HepG2 (cell line): ENCODE measurements around the gene WDR41. TPM values are rescaled to one million over a fixed set of nuclear protein-coding genes. Genes with fewer than 3 reads are reported as not detected.
A peak's percentile ranks its signal among the peaks of the same experiment; 100 is the strongest.

Experiments used
- ATAC-seq: fragments of 200-7000 bp; cut with Tn5 transposase; 3 replicates; pipeline ENCODE4 v1.9.1; 2020; ENCODE audit warnings: mild to moderate bottlenecking, moderate library complexity
- BruUV-seq: library from RNA; stranded (reverse); fragments of 400-500 nt; replicated peaks from 2 replicates; lab custom pipeline; 2021; lab: Mats Ljungman, UMichigan
- CTCF ChIA-PET: fragments of 300-600 bp; formaldehyde crosslinking; extraction: SDS; loops from one replicate; lab custom pipeline; 2021; ENCODE audit warnings: low total read pairs, inconsistent platforms, low intra/inter-chr PET ratio; lab: Yijun Ruan, JAX
- POLR2A ChIA-PET: fragments of 350-600 bp; sonication (Branson Sonifier 250); formaldehyde crosslinking; loops from one replicate; lab custom pipeline; 2020; ENCODE audit warnings: antibody characterized with exemption, inconsistent platforms; lab: Yijun Ruan, JAX
- DNase-seq: peaks from one replicate; pipeline ENCODE4 v3.0.0-alpha.2; 2015; ENCODE audit warnings: low spot score
- FAIRE-seq: peaks from 3 replicates; lab custom pipeline; 2011; peaks lifted over from hg19 to GRCh38; lab: Jason Lieb, UNC
- H2AFZ ChIP-seq: one replicate; pipeline ENCODE4 v1.6.1; 2011; ENCODE audit warnings: low read length, inconsistent platforms
- H3K27ac ChIP-seq: fragments of 300-600 bp; 3 replicates; pipeline ENCODE4 v1.8.0; 2011; ENCODE audit warnings: mixed run types, mild to moderate bottlenecking, mixed read lengths, low read length, inconsistent platforms; ENCODE audit not compliant: insufficient read depth; ENCODE audit errors: extremely low read length
- H3K27me3 ChIP-seq, 2 experiments: fragments of 200-600 bp in 1 of 2; 2 replicates in 1 of 2; 3 replicates in 1 of 2; pipeline versions ENCODE4 v1.6.0 to v1.8.0; 2011; ENCODE audit warnings: low read length in 2 of 2, mild to moderate bottlenecking in 2 of 2, moderate library complexity in 2 of 2, inconsistent platforms in 1 of 2; ENCODE audit not compliant: insufficient read depth in 2 of 2, control insufficient read depth in 1 of 2
- H3K36me3 ChIP-seq, 2 experiments: fragments of 200-600 bp in 1 of 2; replicated peaks in 1 of 2; 2 replicates in 1 of 2; 3 replicates in 1 of 2; pipeline versions ENCODE4 v1.5.1 to v1.8.0; 2011; ENCODE audit warnings: low read length in 2 of 2, inconsistent platforms in 1 of 2; ENCODE audit not compliant: insufficient read depth in 2 of 2, control insufficient read depth in 1 of 2
- H3K4me1 ChIP-seq: 2 replicates; pipeline ENCODE4 v1.5.1; 2012; ENCODE audit warnings: low read length, inconsistent platforms; ENCODE audit not compliant: insufficient read depth
- H3K4me2 ChIP-seq: 2 replicates; pipeline ENCODE4 v1.6.0; 2011; ENCODE audit warnings: low read depth, low read length, inconsistent platforms
- H3K4me3 ChIP-seq, 3 experiments: fragments of 200-600 bp in 1 of 3; sonication (generic), shearing (Covaris generic) in 1 of 3; replicated peaks in 1 of 3; 2 replicates each; pipeline ENCODE4 v1.5.1; 2011 to 2016; ENCODE audit warnings: low read length in 3 of 3, inconsistent platforms in 2 of 3, low read depth in 2 of 3, mild to moderate bottlenecking in 2 of 3, control low read depth in 1 of 3, mixed read lengths in 1 of 3; ENCODE audit not compliant: insufficient read depth in 1 of 3
- H3K79me2 ChIP-seq: one replicate; pipeline ENCODE4 v1.6.1; 2011; ENCODE audit warnings: low read length, inconsistent platforms; ENCODE audit not compliant: insufficient read depth
- H3K9ac ChIP-seq: 2 replicates; pipeline ENCODE4 v1.6.0; 2011; ENCODE audit warnings: mild to moderate bottlenecking, low read depth, low read length, inconsistent platforms; ENCODE audit not compliant: insufficient read depth
- H3K9me3 ChIP-seq: 2 replicates; pipeline ENCODE4 v1.5.1; 2012; ENCODE audit warnings: mild to moderate bottlenecking, low read length
- H4K20me1 ChIP-seq: 2 replicates; pipeline ENCODE4 v1.6.0; 2011; ENCODE audit warnings: inconsistent platforms, mild to moderate bottlenecking, low read length, moderate library complexity; ENCODE audit not compliant: insufficient read depth
- CTCF ChIP-seq: sonication (generic); formaldehyde crosslinking; IDR thresholded peaks from 2 replicates; pipeline ENCODE4 v1.5.0; 2020; ENCODE audit warnings: mild to moderate bottlenecking, missing genetic modification reagents, moderate library complexity
- DMTF1 ChIP-seq: sonication (generic); formaldehyde crosslinking; IDR thresholded peaks from 2 replicates; pipeline ENCODE4 v1.4.0; 2020; ENCODE audit warnings: mild to moderate bottlenecking, missing genetic modification reagents
- MED8 ChIP-seq: sonication (generic); formaldehyde crosslinking; IDR thresholded peaks from 2 replicates; pipeline ENCODE4 v1.8.1; 2023; ENCODE audit warnings: mild to moderate bottlenecking, missing genetic modification reagents; ENCODE audit not compliant: insufficient replicate concordance
- PHF8 ChIP-seq: sonication (generic); formaldehyde crosslinking; IDR thresholded peaks from 2 replicates; pipeline ENCODE4 v1.5.0; 2020; ENCODE audit warnings: missing genetic modification reagents
- RARA ChIP-seq: IDR thresholded peaks from 2 replicates; pipeline ENCODE4 v1.6.1; 2016; ENCODE audit warnings: missing genetic modification reagents, missing compliant biosample characterization
- SMAD9 ChIP-seq: sonication (generic); formaldehyde crosslinking; IDR thresholded peaks from 2 replicates; pipeline ENCODE4 v1.5.1; 2020; ENCODE audit warnings: mild to moderate bottlenecking, missing genetic modification reagents
- SMC3 ChIP-seq: IDR thresholded peaks from 2 replicates; pipeline ENCODE4 v1.6.1; 2011; ENCODE audit warnings: low read length, improper control_type of control experiment
- STAG1 ChIP-seq: sonication (generic); formaldehyde crosslinking; IDR thresholded peaks from 2 replicates; pipeline ENCODE4 v1.4.0; 2020; ENCODE audit warnings: missing genetic modification reagents
- ZBTB7A ChIP-seq: sonication (generic); formaldehyde crosslinking; IDR thresholded peaks from 2 replicates; pipeline ENCODE4 v1.8.0; 2022; ENCODE audit warnings: mild to moderate bottlenecking, missing genetic modification reagents
- ZNF331 ChIP-seq: sonication (generic); formaldehyde crosslinking; IDR thresholded peaks from 2 replicates; pipeline ENCODE4 v1.4.0; 2020; ENCODE audit warnings: missing genetic modification reagents
- ZNF382 ChIP-seq: sonication (generic); formaldehyde crosslinking; IDR thresholded peaks from 2 replicates; pipeline ENCODE4 v1.5.0; 2020; ENCODE audit warnings: missing genetic modification reagents, mild to moderate bottlenecking, borderline replicate concordance
- ZNF550 ChIP-seq: sonication (generic); formaldehyde crosslinking; IDR thresholded peaks from 2 replicates; pipeline ENCODE4 v1.4.0; 2020; ENCODE audit warnings: mild to moderate bottlenecking, missing genetic modification reagents, borderline replicate concordance
- ZNF776 ChIP-seq: sonication (generic); formaldehyde crosslinking; IDR thresholded peaks from 2 replicates; pipeline ENCODE4 v1.4.0; 2020; ENCODE audit warnings: mild to moderate bottlenecking, missing genetic modification reagents
- ZNF800 ChIP-seq: sonication (generic); formaldehyde crosslinking; IDR thresholded peaks from 2 replicates; pipeline ENCODE4 v1.4.0; 2020; ENCODE audit warnings: missing genetic modification reagents
- WGBS: methylation state at CpG from one replicate; pipeline ENCODE4 v1.1.6; 2017; ENCODE audit warnings: low lambda C conversion rate; 5-methylcytosine and 5-hydroxymethylcytosine counted together
- in situ Hi-C: cut with HindIII; loops from 2 replicates; pipeline ENCODE4 v1.10.0; 2017; ENCODE audit warnings: low pct_unique_long_range_greater_than_20kb; ENCODE audit not compliant: extremely low pct_ligation_motif_present
- intact Hi-C: fragments of 100-400 bp; cut with micrococcal nuclease; formaldehyde crosslinking; loops from one replicate; pipeline ENCODE4 v1.10.0; 2022; ENCODE audit not compliant: unreplicated experiment
- polyA plus RNA-seq, 8 experiments: library from polyadenylated mRNA; depleted of rRNA in 3 of 8; stranded (reverse) in 7 of 8; unstranded in 1 of 8; fragments of >200 nt; fragmentation: Illumina TruSeq in 4 of 8; extraction: Trizol in 4 of 8; gene quantifications; 2 replicates each; pipeline versions ENCODE4 v1.2.1 to v1.2.3, GENCODE V29; 2011 to 2016; ENCODE audit warnings: low read depth in 4 of 8, missing spikeins in 1 of 8, mixed read lengths in 1 of 8; ENCODE audit not compliant: insufficient read depth in 1 of 8
- total RNA-seq, 5 experiments: library from RNA; depleted of rRNA; stranded (reverse); fragments of >200 nt; fragmentation: Illumina TruSeq; extraction: Trizol; gene quantifications; 2 replicates each; pipeline ENCODE4 v1.2.3, GENCODE V29; 2016; ENCODE audit warnings: low read depth in 1 of 5

WDR41 gene
- total and polyA plus RNA-seq, 2 of the 13 experiments (the other 11 are each of a cell fraction or from before 2014, with no cell fraction given) = 18.9 to 39.3 TPM

- no peak for ATAC-seq
- in situ Hi-C loops (no loop called here), intact Hi-C loops (loop anchor here (5.0 kb wide), 1 partner anchor 295 kb away; no protein-coding TSS in a partner anchor)
- peak; percentile 55 for TF ChIP-seq STAG1 (CRISPR knock-in tag)
- TF ChIP-seq CTCF = peak; percentile 61
- no peak for TF ChIP-seq ZNF550 (CRISPR knock-in tag)
- TF ChIP-seq SMC3 = peak; percentile 27; the same call in 1 of the 2 replicates
- CTCF ChIA-PET = no interaction called here
- no peak overlapping the region for H3K9ac ChIP-seq
- H3K4me3 ChIP-seq = no peak overlapping the region
- DNase-seq = peak; percentile 18
- FAIRE-seq = peak; percentile 30
- no TSS peak for BruUV-seq
- H3K27ac ChIP-seq = no peak overlapping the region
- no peaks in the 10 kb centered on the region for H3K79me2 ChIP-seq
- H3K36me3 ChIP-seq = peaks cover 0 to 1% of the 10 kb centered on the region in 2 experiments; a peak in 3 of 5 replicates
- no peak overlapping the region for H2AFZ ChIP-seq
- H3K4me1 ChIP-seq = no peaks in the 10 kb centered on the region
- POLR2A ChIA-PET = no interaction called here
- 92% methylated on average over 5 of the region's 5 CpGs for WGBS
- no peak overlapping the region for H3K4me2 ChIP-seq
- no peaks in the 10 kb centered on the region for H4K20me1 ChIP-seq
- no peaks in the 10 kb centered on the region for H3K9me3 ChIP-seq
- no peaks in the 10 kb centered on the region for H3K27me3 ChIP-seq
Observed at GRCh38 chr5:77437194-77437593, 54.9 kb downstream of the WDR41 start.

GRCh38 chr5:77431719-77432118, 60.4 kb downstream of the WDR41 start:
- Histone ChIP-seq H4K20me1 (no peaks in the 10 kb centered on the region), H3K9me3 (no peaks in the 10 kb centered on the region), H3K79me2 (no peaks in the 10 kb centered on the region), H3K4me2 (no peak overlapping the region), H3K27me3 (no peaks in the 10 kb centered on the region), H3K27ac (no peak overlapping the region), H3K4me1 (peaks cover 5% of the 10 kb centered on the region), H3K9ac (no peak overlapping the region), H3K4me3 (no peak overlapping the region), H3K36me3 (peaks cover 0 to 2% of the 10 kb centered on the region in 2 experiments; a peak in 2 of 5 replicates), H2AFZ (no peak overlapping the region)
- FAIRE-seq (no peak), ATAC-seq (no peak), DNase-seq (no peak)
- CTCF ChIA-PET = no interaction called here
- POLR2A ChIA-PET = no interaction called here
- no TSS peak for BruUV-seq
- in situ Hi-C loops = no loop called here
- intact Hi-C loops = no loop called here
- WGBS = 93% methylated on average over 1 of the region's 1 CpG
- TF ChIP-seq ZNF331 (CRISPR knock-in tag) (no peak), MED8 (CRISPR knock-in tag) (no peak), SMAD9 (CRISPR knock-in tag) (no peak), ZNF776 (no peak), ZNF800 (CRISPR knock-in tag) (no peak), ZBTB7A (no peak), DMTF1 (CRISPR knock-in tag) (no peak), ZNF382 (CRISPR knock-in tag) (no peak), PHF8 (CRISPR knock-in tag) (no peak), RARA (CRISPR knock-in tag) (no peak)
